ENCODE measurements around the gene TMEM121B. TPM values are rescaled to one million over a fixed set of nuclear protein-coding genes. Genes with fewer than 3 reads are reported as not detected.
A peak's percentile ranks its signal among the peaks of the same experiment; 100 is the strongest.

TMEM121B gene
- total and polyA plus RNA-seq, 2 of the 13 experiments (the other 11 are each of a cell fraction or from before 2014, with no cell fraction given) = not detected

DNA sequence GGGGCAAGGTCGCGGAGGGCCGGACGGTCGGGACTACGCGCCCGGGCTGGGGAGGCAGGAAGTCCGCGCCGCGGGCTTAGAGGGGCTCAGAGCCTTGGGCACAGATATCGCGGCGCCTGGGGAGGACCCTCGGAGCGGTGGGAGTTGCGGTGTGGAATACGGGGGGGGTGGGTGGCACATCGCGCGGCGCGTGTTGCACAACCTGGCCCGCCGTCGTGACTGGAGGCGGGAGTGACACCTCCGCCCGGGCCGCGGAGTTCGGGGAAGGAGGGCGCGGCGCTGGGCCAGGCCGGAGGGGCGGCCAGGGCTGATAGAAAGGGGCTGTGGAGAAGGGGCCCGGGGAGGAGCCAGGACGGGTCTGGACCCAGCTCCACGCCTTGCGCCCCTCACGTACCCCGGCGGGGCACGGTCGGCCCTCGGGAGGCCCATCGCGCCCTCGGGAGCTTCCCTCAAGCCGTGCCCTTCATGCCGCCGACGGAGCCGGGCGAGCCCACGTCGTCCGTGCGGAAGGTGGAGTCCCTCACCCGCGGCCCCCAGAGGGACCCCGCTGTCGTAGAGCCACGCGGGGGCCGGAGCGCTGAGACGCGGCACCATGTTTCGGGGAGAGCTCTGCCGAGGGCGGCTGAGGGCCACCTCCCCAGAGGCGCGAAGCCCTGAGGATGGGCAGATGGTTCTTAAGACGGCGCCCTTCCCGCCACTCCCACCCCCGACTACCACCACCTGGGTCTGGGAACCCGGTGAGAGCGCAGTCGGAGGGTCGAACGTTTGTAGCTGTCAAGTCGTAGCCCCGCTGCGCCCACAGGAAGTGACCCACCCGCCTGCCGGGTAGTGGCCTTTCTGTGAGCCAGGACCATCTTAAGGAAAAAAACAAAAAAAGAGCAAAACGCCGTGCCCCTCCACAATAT lies 35.6 kb downstream of the TMEM121B start (continued):
- TF ChIP-seq, protein P1, sequence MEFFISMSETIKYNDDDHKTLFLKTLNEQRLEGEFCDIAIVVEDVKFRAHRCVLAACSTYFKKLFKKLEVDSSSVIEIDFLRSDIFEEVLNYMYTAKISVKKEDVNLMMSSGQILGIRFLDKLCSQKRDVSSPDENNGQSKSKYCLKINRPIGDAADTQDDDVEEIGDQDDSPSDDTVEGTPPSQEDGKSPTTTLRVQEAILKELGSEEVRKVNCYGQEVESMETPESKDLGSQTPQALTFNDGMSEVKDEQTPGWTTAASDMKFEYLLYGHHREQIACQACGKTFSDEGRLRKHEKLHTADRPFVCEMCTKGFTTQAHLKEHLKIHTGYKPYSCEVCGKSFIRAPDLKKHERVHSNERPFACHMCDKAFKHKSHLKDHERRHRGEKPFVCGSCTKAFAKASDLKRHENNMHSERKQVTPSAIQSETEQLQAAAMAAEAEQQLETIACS (CRISPR knock-in tag; IDR thresholded peaks at IDR 0.05) = no peak
- TF ChIP-seq CHD4 (IDR thresholded peaks at IDR 0.05; ENCODE audit: borderline replicate concordance, low read length) (no peak), ZNF839 (CRISPR knock-in tag; IDR thresholded peaks at IDR 0.05; ENCODE audit: borderline replicate concordance) (no peak), ZNF724P (CRISPR knock-in tag; IDR thresholded peaks at IDR 0.05; ENCODE audit: borderline replicate concordance) (no peak), HOXA3 (CRISPR knock-in tag; IDR thresholded peaks at IDR 0.05) (peak; percentile 13; the same call in 1 of the 2 replicates), ZNF780A (CRISPR knock-in tag; IDR thresholded peaks at IDR 0.05) (no peak), SP4 (CRISPR knock-in tag; IDR thresholded peaks at IDR 0.05) (no peak), HNRNPK (IDR thresholded peaks at IDR 0.05; ENCODE audit: low read depth, low read length, poor library complexity, severe bottlenecking) (peak; percentile 3), CBX5 (CRISPR knock-in tag; IDR thresholded peaks at IDR 0.05; ENCODE audit: borderline replicate concordance) (no peak)
- TF ChIP-seq, protein P2, sequence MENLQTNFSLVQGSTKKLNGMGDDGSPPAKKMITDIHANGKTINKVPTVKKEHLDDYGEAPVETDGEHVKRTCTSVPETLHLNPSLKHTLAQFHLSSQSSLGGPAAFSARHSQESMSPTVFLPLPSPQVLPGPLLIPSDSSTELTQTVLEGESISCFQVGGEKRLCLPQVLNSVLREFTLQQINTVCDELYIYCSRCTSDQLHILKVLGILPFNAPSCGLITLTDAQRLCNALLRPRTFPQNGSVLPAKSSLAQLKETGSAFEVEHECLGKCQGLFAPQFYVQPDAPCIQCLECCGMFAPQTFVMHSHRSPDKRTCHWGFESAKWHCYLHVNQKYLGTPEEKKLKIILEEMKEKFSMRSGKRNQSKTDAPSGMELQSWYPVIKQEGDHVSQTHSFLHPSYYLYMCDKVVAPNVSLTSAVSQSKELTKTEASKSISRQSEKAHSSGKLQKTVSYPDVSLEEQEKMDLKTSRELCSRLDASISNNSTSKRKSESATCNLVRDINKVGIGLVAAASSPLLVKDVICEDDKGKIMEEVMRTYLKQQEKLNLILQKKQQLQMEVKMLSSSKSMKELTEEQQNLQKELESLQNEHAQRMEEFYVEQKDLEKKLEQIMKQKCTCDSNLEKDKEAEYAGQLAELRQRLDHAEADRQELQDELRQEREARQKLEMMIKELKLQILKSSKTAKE (CRISPR knock-in tag; IDR thresholded peaks at IDR 0.05; ENCODE audit: borderline replicate concordance) = no peak
- TF ChIP-seq, protein P3, sequence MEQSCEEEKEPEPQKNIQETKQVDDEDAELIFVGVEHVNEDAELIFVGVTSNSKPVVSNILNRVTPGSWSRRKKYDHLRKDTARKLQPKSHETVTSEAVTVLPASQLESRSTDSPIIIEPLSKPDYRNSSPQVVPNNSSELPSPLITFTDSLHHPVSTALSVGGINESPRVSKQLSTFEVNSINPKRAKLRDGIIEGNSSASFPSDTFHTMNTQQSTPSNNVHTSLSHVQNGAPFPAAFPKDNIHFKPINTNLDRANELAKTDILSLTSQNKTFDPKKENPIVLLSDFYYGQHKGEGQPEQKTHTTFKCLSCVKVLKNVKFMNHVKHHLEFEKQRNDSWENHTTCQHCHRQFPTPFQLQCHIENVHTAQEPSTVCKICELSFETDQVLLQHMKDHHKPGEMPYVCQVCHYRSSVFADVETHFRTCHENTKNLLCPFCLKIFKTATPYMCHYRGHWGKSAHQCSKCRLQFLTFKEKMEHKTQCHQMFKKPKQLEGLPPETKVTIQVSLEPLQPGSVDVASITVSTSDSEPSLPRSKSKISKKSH (CRISPR knock-in tag; IDR thresholded peaks at IDR 0.05; ENCODE audit: borderline replicate concordance) = no peak
- TF ChIP-seq, protein P4, sequence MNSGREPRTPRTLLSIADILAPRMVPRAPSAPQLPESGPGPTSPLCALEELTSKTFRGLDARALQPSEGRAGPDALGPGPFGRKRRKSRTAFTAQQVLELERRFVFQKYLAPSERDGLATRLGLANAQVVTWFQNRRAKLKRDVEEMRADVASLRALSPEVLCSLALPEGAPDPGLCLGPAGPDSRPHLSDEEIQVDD (CRISPR knock-in tag; IDR thresholded peaks at IDR 0.05; ENCODE audit: borderline replicate concordance) = no peak
- TF ChIP-seq, protein P5, sequence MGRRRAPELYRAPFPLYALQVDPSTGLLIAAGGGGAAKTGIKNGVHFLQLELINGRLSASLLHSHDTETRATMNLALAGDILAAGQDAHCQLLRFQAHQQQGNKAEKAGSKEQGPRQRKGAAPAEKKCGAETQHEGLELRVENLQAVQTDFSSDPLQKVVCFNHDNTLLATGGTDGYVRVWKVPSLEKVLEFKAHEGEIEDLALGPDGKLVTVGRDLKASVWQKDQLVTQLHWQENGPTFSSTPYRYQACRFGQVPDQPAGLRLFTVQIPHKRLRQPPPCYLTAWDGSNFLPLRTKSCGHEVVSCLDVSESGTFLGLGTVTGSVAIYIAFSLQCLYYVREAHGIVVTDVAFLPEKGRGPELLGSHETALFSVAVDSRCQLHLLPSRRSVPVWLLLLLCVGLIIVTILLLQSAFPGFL (CRISPR knock-in tag; IDR thresholded peaks at IDR 0.05) = no peak
